NCI-H2171 (cell line): ENCODE measurements around the gene HAGHL.
A peak's percentile ranks its signal among the peaks of the same experiment; 100 is the strongest.
"Not testable (repeated sequence)": the region's sequence is repeated elsewhere in the genome, so short reads cannot be mapped to it uniquely, and the experiment has no call there.

ENCODE experiments used
- DNase-seq: peaks from one replicate; lab custom pipeline; 2025; lab: John Stamatoyannopoulos, UW

The HAGHL gene

DNA sequence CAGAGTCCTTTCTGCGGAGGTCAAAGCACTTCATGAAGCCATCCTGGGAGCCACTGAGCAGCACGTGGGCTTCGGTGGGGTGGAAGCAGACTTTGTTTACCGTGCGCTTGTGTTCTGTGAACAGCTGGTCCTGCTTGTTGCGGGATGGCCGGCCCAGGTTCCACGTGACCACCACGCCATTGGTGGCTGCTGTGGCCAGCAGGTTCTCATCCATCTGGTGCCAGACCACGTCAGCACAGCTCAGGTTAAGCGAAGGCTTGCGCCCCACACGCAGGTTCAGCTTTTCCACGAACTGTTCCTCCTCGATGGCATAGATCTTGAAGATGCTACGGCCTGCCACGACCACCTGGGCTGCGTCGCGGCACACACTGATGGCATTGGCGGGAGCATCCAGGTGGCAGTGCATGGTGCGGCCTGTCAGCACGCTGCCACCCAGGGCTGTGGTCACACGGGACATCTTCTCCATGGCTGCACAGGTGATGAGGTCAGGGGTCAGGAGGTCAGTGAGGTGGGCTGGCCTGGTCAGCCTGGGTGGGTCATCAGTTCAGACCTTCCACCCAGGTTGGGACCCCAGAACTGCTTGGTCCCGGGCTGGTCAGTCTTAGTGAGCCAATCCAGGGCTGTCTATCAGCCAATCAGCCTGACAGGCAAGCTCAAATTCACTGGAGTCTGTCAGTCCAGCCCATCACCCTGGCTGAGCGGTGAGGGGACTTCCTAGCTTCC, 37.6 kb upstream of the HAGHL start:
- no peak for DNase-seq

GRCh38 chr16:691242-691641, 35.7 kb upstream of the HAGHL start:
- not testable (repeated sequence) for DNase-seq

DNA sequence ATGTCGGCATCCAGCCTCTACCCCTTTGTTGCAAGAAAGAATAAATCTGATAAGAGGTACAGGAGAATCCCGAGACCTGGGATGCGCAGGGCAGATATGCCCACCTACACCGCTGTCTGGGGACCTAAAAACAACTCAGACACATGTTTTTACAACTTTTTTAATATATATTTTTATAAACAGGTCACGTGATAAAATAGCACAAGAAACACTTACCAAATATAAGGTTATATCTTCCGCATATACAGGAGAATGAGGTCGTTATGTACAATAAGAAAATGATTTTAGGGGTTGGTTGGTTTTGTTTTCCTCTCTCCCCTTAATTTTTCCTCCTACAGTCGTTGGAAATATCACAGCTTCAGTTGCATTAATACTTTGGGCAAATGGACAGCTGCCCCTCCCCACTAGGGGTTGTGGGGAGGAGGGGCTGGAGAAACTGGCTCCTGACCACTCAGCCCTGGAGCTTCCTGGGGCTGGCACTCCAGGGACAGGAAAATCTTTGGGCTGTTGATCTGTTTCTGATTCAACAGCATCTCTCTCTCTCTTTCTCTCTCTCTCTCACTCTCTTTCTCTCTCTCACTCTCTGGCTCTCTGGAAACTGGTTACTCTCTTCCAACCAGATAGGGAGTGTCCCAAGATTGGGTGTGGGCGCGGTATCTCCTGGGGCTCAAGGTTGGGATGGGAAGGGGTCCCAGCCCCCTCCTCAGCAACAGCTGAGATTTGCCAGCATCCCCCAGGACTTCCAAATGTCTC, 34.4 kb upstream of the HAGHL start:
- DNase-seq, result no peak

DNA sequence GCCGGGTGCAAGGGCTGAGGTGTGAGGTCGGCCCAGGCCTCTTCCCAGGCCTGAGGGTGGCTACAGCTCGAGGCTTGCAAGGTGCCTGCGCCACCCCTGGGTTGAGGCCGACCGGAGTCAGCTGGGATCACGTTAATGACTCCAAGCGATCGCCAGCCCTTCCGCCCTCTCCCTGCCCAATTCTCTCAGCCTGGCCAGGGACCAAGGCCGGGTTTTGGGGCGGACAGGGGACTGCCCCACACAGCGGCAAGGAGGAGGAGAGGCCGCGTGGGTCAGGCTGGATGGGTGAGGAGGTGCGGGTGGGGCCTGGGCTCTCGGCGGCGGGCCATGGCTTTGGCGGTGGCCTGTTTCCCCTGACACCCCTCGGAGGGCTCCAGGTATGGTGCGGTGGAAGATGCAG, 33.5 kb upstream of the HAGHL start:
- DNase-seq, result no peak

DNA sequence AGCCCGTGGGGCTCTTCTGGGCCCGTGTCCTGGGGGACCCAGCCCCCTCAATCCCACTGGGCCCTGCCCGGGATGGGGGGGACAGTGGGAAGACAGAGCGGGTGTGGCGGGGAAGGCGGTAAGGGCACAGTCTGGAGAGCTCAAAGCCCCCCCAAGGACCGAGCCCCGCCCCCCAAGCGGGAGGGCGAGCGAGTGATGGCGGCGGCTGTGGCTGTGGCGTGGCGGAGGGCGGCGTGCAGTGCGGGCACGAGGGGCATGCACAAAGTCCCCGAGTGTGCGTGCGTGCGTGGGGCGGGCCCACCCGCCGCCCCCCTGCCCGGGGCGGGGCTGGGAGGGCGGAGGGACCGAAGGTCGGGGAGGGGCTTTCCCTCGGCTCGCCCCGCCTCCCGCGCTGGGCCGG, 33.1 kb upstream of the HAGHL start:
- no peak for DNase-seq

- DNase-seq, result no peak
These were observed 32.6 kb upstream of the HAGHL start for GRCh38 chr16:694187-694862.

DNA sequence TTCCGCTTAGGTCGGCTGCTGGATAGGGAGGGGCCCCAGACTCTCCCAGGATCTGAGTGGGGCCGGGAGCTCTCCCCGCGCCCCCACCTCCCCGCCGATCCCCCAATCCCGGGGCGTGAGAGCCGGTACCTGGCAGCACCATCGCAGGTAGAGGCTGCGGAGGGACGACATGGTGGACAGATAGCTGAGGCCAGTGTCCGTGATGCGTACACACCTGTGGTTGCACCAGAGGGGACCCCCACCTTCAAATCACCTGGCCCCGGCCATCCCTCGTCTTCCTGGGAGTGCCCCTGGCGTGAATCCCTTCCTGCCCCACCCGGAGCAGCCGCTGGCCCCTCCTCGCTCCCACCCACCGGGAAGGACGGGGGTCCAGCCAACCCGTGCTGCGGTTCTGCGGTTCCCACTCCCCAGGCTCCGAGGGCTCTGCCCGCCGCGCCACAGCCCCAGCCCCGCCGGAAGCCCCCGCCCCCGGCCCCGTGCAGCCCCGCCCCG, 32.0 kb upstream of the HAGHL start:
- DNase-seq, result no peak

DNA sequence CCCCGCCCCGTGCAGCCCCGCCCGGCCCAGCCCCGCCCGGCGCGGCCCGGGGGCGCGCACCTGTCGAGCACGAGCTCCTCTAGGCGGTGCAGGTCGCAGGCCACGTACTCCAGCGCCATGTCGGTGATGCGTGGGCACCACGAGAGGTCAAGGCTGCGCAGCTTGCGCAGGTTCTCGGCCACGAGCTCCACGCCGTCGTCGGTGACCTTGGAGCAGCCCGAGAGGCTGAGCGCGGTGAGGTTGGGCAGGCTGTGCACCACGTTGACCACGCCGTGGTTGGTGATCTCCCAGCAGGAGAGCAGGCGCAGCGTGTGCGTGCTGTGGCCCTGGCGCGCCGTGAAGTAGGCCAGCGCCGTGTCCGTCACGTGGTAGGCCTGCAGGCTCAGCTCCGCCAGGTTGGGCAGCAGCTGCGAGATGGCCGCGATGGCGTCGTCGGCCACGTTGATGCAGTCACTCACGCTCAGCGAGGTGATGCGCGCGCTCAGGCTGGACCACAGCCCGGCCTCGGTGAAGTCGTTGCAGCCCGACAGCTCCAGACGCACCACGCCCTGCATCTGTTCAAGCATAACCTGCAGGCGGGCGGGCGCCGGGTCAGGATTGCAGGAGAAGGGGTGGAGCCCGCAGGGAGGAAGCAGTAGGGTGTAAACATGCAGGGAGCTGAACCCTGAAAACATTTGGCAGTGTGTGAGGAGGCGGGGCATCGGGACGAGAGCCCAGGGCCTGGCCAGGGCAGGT, 31.4 kb upstream of the HAGHL start:
- DNase-seq, result peak; percentile 92

DNA sequence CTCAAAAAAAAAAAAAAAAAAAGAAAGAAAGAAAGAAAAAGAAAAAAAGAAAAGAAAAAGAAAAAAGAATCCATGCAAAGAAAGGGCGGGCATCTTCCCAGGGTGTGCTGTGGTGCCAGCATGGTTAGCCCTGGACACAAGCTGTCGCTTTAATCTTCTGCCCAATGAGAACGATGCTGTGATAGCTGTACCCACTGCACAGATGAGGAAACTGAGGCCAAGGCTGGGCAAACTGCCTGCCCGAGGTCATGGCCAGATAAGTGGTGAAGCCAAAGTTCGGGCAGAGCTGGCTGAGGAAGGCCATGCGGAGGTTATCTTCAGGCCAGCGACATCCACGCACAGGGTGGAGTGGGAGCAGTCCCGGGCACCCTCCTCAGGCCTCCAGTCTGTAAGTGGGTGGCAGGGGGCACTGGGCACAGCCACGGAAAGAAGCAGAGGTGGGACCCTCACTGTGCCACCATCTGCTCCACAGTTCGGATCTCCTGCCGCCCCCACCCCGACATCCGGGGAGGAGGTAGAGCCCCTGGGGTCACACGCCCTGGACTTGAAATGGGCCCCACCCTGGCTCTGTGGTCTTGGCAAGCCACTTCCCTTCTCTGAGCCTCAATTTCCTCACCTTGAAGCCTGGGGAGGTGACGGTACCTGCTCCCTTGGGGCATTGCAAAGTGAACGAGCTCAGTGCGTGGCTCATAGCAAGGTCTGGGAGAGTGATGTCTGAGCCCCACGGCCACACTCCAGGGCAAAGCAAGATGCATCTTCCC, 27.8 kb upstream of the HAGHL start:
- DNase-seq, result no peak

DNA sequence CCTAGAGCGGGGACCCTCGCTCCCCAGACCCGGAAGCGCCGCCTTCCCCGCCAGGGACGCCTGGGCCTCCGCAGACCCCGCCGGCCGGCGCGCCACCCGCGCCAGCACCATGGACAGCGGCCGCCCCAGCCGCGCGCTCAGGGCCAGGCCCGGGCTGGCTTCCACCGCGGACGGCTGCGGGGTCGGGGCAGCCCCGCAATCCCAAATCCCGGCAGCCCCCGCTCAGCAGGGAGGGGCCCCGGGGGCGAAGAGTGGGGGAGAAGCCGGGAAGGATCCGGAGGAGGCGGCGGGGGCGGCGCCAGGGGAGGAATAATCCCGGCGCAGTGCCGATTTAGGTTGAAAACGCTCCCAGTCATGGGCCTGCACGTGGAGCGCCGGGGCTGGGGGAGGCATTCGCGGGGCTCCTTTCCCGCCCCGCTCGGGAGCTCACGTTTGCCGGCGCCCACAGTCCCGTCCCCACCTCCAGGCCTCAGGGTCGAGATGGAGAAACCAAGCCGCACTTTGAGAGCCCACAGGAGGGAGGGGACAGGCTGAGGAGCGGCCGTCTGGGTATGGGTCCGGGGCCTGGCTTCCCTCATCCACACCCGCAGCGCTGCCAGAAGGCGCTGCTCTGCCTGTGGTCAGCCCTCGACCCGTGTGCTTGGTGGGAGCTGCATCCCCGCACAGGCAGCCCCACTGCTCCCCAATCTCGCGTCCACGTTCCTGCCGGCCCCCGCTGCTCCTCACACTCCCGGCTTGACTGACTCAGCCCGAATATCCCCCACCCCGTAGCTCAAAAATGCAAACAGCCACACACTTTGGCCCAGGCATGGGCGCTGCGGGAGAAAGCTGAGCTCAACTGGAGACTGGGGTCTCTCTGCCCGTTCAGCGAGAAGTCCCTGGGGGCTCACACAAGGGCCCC, 26.0 kb upstream of the HAGHL start:
- no peak for DNase-seq

GRCh38 chr16:702341-702740, 24.6 kb upstream of the HAGHL start:
- no peak for DNase-seq

- DNase-seq, result no peak
These were observed 23.5 kb upstream of the HAGHL start for GRCh38 chr16:703406-703805.

DNA sequence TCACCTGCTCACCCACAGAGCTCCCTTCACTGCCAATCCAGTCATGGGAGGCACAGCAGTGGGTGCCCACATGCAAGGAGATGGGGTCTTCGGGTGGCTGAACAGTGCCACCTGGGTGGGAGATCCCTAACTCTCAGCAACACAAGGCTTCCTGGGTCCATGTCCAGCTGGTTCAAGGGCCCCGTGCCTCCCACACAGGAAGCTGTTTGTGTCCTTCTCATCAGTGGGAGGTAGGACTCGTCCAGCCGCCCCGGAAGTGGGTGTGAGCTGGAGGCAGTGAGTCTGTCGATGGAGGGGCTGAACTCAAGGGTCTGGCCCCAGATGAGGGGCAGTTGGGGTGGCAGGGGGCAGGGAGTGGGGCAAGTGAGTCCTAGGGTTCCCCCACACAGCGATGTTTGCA, 22.9 kb upstream of the HAGHL start:
- no peak for DNase-seq

- DNase-seq, result no peak
These were observed 22.1 kb upstream of the HAGHL start for GRCh38 chr16:704552-705380.

GRCh38 chr16:705431-706188, 21.3 kb upstream of the HAGHL start, which contains the start of gene FBXL16:
Gene FBXL16 (minus strand): TSS chr16:705801. CDS start chr16:697405, 8,396 bp downstream.
- peak; percentile 88 for DNase-seq

GRCh38 chr16:706189-707061, 20.5 kb upstream of the HAGHL start:
- peak; percentile 57 for DNase-seq

DNA sequence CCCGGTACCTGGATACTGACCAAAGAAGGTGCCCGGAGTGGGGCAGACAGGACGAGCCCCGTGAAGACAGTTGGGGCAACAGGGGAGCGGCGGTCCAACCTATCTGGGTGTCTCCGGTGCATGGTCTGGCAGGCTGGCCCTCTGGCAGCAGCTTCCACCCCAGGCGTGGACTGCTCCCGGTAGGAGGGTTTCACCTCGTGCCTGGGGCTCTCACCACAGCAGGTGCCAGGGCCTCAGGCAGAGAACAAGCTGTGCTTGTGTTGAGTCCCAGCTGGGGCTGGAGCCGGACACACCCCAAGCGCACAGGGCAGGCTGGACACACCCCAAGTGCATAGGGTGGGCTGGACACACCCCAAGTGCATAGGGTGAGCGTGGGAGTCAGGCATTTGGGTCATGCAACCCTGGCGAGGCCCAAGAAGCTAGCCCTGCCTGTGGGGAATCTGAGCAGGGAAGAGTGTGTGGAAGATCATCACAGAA, 19.8 kb upstream of the HAGHL start:
- no peak for DNase-seq
